Measurements from ENCODE around the gene SNCAIP.

- TF ChIP-seq POLR2AphosphoS5 (IDR thresholded peaks at IDR 0.05; ENCODE audit: low read depth, low read length): no peak
- no peak for TF ChIP-seq POLR2A (IDR thresholded peaks at IDR 0.05; ENCODE audit: low read depth, low read length)
- no peak for TF ChIP-seq POU2F2 (IDR thresholded peaks at IDR 0.05; ENCODE audit: low read depth, low read length)
- TF ChIP-seq TAF1 (IDR thresholded peaks at IDR 0.05; ENCODE audit: low read depth, low read length): no peak
- TF ChIP-seq PAX5 (IDR thresholded peaks at IDR 0.05; ENCODE audit: insufficient read depth, low read length, severe bottlenecking): no peak
Measured at GRCh38 chr5:122404018-122404417, 92.0 kb downstream of the SNCAIP start.
